ENCODE measurements around the gene PDZRN4. TPM values are rescaled to one million over a fixed set of nuclear protein-coding genes. Genes with fewer than 3 reads are reported as not detected.

PDZRN4 gene
- total and polyA plus RNA-seq, 2 experiments from 2014 or later, result 0.90 TPM; not detected in 1

DNA sequence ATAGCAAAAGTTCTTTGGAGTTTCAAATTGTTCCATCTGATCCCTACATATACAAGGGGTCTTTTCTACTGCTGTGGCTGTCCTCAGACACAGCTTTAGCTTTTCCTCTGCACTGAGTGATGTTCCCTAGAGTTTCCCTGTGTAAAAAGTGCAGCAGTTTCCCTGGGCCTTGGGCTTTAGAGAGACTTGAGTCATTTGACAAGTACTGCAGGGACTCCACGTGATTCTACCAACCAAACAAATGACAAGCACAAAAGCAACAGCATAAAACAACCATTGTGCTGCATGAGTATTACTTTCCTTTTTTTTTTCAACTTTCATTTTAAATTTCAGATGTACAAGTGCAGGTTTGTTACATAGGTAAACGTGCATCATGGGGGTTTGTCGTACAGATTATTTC, 272.8 kb downstream of the PDZRN4 start (continued):
- TF ChIP-seq EZH2phosphoT487 (IDR thresholded peaks at IDR 0.05; ENCODE audit: unreplicated experiment), result no peak

DNA sequence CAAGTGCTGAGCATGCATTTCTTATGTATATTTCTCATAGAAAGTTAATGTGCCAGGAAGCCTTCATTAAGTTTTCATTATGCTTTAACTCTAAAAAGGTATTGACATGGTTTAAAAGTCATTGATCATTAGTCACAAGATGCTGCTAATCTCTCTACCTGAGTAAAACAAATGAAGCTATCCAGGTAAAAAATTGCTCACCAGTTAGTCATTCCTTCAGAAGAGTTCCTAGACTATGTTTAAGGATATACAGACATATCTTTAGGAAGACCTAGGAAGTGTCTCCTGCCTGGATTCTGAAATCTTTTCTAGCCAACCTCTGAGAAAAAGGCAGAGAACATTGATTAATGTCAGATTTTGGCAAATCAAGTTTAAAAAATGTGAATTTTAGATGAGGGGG, 274.2 kb downstream of the PDZRN4 start:
- Histone ChIP-seq H3K4me1 (ENCODE audit: insufficient read depth) (peaks cover 13% of the 10 kb centered on the region), H3K36me3 (ENCODE audit: insufficient read depth) (no peaks in the 10 kb centered on the region), H3K9me2 (ENCODE audit: insufficient read depth) (no peaks in the 10 kb centered on the region), H4K20me1 (replicated peaks; ENCODE audit: insufficient read depth) (no peaks in the 10 kb centered on the region), H3K4me3 (no peak overlapping the region), H3F3A (replicated peaks; ENCODE audit: low read depth) (no peaks in the 10 kb centered on the region), H2AFZ (no peak overlapping the region), H3K27me3 (ENCODE audit: insufficient read depth) (no peaks in the 10 kb centered on the region), H3K4me2 (no peak overlapping the region), H3K79me2 (replicated peaks; ENCODE audit: insufficient read depth) (no peaks in the 10 kb centered on the region), H3K27ac (ENCODE audit: low read depth) (no peak overlapping the region)
- no peak overlapping the region for H3K27ac Mint-ChIP-seq
- no peak for TF ChIP-seq JUNB (IDR thresholded peaks at IDR 0.05; ENCODE audit: unreplicated experiment)
- no peak for TF ChIP-seq POLR2AphosphoS5 (IDR thresholded peaks at IDR 0.05; ENCODE audit: low read depth)
- TF ChIP-seq EZH2phosphoT487 (IDR thresholded peaks at IDR 0.05; ENCODE audit: unreplicated experiment), result no peak
- TF ChIP-seq ZNF331 (CRISPR knock-in tag; IDR thresholded peaks at IDR 0.05; ENCODE audit: low read depth), result no peak
- TF ChIP-seq, protein P1, sequence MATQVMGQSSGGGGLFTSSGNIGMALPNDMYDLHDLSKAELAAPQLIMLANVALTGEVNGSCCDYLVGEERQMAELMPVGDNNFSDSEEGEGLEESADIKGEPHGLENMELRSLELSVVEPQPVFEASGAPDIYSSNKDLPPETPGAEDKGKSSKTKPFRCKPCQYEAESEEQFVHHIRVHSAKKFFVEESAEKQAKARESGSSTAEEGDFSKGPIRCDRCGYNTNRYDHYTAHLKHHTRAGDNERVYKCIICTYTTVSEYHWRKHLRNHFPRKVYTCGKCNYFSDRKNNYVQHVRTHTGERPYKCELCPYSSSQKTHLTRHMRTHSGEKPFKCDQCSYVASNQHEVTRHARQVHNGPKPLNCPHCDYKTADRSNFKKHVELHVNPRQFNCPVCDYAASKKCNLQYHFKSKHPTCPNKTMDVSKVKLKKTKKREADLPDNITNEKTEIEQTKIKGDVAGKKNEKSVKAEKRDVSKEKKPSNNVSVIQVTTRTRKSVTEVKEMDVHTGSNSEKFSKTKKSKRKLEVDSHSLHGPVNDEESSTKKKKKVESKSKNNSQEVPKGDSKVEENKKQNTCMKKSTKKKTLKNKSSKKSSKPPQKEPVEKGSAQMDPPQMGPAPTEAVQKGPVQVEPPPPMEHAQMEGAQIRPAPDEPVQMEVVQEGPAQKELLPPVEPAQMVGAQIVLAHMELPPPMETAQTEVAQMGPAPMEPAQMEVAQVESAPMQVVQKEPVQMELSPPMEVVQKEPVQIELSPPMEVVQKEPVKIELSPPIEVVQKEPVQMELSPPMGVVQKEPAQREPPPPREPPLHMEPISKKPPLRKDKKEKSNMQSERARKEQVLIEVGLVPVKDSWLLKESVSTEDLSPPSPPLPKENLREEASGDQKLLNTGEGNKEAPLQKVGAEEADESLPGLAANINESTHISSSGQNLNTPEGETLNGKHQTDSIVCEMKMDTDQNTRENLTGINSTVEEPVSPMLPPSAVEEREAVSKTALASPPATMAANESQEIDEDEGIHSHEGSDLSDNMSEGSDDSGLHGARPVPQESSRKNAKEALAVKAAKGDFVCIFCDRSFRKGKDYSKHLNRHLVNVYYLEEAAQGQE (IDR thresholded peaks at IDR 0.05; ENCODE audit: unreplicated experiment), result no peak
- no peak for TF ChIP-seq ZNF462 (CRISPR knock-in tag; IDR thresholded peaks at IDR 0.05)
- TF ChIP-seq, protein P2, sequence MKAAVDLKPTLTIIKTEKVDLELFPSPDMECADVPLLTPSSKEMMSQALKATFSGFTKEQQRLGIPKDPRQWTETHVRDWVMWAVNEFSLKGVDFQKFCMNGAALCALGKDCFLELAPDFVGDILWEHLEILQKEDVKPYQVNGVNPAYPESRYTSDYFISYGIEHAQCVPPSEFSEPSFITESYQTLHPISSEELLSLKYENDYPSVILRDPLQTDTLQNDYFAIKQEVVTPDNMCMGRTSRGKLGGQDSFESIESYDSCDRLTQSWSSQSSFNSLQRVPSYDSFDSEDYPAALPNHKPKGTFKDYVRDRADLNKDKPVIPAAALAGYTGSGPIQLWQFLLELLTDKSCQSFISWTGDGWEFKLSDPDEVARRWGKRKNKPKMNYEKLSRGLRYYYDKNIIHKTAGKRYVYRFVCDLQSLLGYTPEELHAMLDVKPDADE (IDR thresholded peaks at IDR 0.05), result no peak
- TF ChIP-seq, protein P3, sequence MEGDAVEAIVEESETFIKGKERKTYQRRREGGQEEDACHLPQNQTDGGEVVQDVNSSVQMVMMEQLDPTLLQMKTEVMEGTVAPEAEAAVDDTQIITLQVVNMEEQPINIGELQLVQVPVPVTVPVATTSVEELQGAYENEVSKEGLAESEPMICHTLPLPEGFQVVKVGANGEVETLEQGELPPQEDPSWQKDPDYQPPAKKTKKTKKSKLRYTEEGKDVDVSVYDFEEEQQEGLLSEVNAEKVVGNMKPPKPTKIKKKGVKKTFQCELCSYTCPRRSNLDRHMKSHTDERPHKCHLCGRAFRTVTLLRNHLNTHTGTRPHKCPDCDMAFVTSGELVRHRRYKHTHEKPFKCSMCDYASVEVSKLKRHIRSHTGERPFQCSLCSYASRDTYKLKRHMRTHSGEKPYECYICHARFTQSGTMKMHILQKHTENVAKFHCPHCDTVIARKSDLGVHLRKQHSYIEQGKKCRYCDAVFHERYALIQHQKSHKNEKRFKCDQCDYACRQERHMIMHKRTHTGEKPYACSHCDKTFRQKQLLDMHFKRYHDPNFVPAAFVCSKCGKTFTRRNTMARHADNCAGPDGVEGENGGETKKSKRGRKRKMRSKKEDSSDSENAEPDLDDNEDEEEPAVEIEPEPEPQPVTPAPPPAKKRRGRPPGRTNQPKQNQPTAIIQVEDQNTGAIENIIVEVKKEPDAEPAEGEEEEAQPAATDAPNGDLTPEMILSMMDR (conservative IDR thresholded peaks at IDR 0.05; ENCODE audit: low read depth in 2 of 2), result no peak
- TF ChIP-seq CREB1 (CRISPR knock-in tag; IDR thresholded peaks at IDR 0.05; ENCODE audit: low read depth), result no peak
- TF ChIP-seq NANOG (IDR thresholded peaks at IDR 0.05; ENCODE audit: borderline replicate concordance), result no peak
- no peak for TF ChIP-seq ZNF114 (CRISPR knock-in tag; IDR thresholded peaks at IDR 0.05)
- no peak for TF ChIP-seq EZH2 (IDR thresholded peaks at IDR 0.05; ENCODE audit: low read depth, unreplicated experiment)
- no peak for TF ChIP-seq STAT1 (IDR thresholded peaks at IDR 0.05; ENCODE audit: unreplicated experiment)
- H3K27me3 Mint-ChIP-seq (ENCODE audit: insufficient read depth, low read depth, poor library complexity), result peaks cover 8% of the 10 kb centered on the region
- H3K4me3 Mint-ChIP-seq, result no peak overlapping the region
- no peak for DNase-seq (ENCODE audit: low spot score)
- ATAC-seq, result no peak
- H3K36me3 Mint-ChIP-seq (ENCODE audit: low read depth), result no peaks in the 10 kb centered on the region
- H3K4me1 Mint-ChIP-seq, result peaks cover 19% of the 10 kb centered on the region
- H3K9me3 Mint-ChIP-seq, result no peaks in the 10 kb centered on the region
